Activated CD4-positive, alpha-beta T cell treated with anti-CD3 and anti-CD28 coated beads, Interleukin-2, amount 10 ng/mL, durations not matched to agents 7 days and 5 days (primary cell): ENCODE data around the gene PKIB. TPM values are rescaled to one million over a fixed set of nuclear protein-coding genes. Genes with fewer than 3 reads are reported as not detected.
"Not testable (repeated sequence)": the region's sequence is repeated elsewhere in the genome, so short reads cannot be mapped to it uniquely, and the experiment has no call there.

Experiments
- CTCF ChIA-PET: fragments of 350-600 bp; sonication (Branson Sonifier 250); formaldehyde crosslinking; loops from one replicate; lab custom pipeline; 2021; ENCODE audit warnings: antibody characterized with exemption; lab: Charles Lee
- POLR2A ChIA-PET: fragments of 350-600 bp; sonication (Branson Sonifier 250); formaldehyde crosslinking; loops from one replicate; lab custom pipeline; 2021; ENCODE audit warnings: antibody characterized with exemption; lab: Charles Lee
- DNase-seq: peaks from one replicate; pipeline ENCODE4 v3.0.0-alpha.2; 2020
- H3K27ac Mint-ChIP-seq: one replicate; pipeline ENCODE4 v1.8.0; 2021; ENCODE audit warnings: mild to moderate bottlenecking, moderate library complexity, mixed read lengths
- H3K27me3 Mint-ChIP-seq: one replicate; pipeline ENCODE4 v1.8.0; 2021; ENCODE audit warnings: mixed read lengths
- H3K36me3 Mint-ChIP-seq: one replicate; pipeline ENCODE4 v1.8.0; 2021; ENCODE audit warnings: low read depth, mixed read lengths
- H3K4me1 Mint-ChIP-seq: one replicate; pipeline ENCODE4 v1.8.0; 2021; ENCODE audit warnings: mixed read lengths
- H3K4me3 Mint-ChIP-seq: one replicate; pipeline ENCODE4 v1.8.0; 2021; ENCODE audit warnings: mild to moderate bottlenecking, moderate library complexity, mixed read lengths
- H3K9me3 Mint-ChIP-seq: one replicate; pipeline ENCODE4 v1.8.0; 2021; ENCODE audit warnings: mixed read lengths
- total RNA-seq, 2 experiments: library from RNA; stranded (reverse); gene quantifications; one replicate each; pipeline ENCODE4 v1.2.3, GENCODE V29; 2021

The PKIB gene
- total RNA-seq, 2 experiments from 2014 or later: 1.2 to 1.3 TPM

GRCh38 chr6:122730334-122730733, 120.1 kb downstream of the PKIB start:
- ChIA-PET CTCF (interaction anchor here (1.7 kb wide), 1 partner anchor 10 kb away, joined by 5 read pairs; no protein-coding TSS in a partner anchor), POLR2A (no interaction called here)
- Mint-ChIP-seq H3K4me3 (no peak overlapping the region), H3K4me1 (no peaks in the 10 kb centered on the region), H3K36me3 (no peaks in the 10 kb centered on the region), H3K27me3 (peaks cover 6% of the 10 kb centered on the region), H3K27ac (no peak overlapping the region), H3K9me3 (no peaks in the 10 kb centered on the region)
- DNase-seq: no peak

GRCh38 chr6:122730775-122731386, 120.7 kb downstream of the PKIB start:
- Mint-ChIP-seq H3K27ac (no peak overlapping the region), H3K27me3 (peaks cover 6% of the 10 kb centered on the region), H3K4me3 (no peak overlapping the region), H3K9me3 (no peaks in the 10 kb centered on the region), H3K4me1 (no peaks in the 10 kb centered on the region), H3K36me3 (no peaks in the 10 kb centered on the region)
- POLR2A ChIA-PET: no interaction called here
- DNase-seq: peak; percentile 20
- CTCF ChIA-PET: interaction anchor here (1.7 kb wide), 2 partner anchors 10 to 108 kb away, joined by 5 to 6 read pairs; no protein-coding TSS in a partner anchor

GRCh38 chr6:122733259-122733658, 123.1 kb downstream of the PKIB start:
- ChIA-PET CTCF (no interaction called here), POLR2A (no interaction called here)
- Mint-ChIP-seq H3K9me3 (no peaks in the 10 kb centered on the region), H3K4me1 (no peaks in the 10 kb centered on the region), H3K27ac (no peak overlapping the region), H3K4me3 (no peak overlapping the region), H3K27me3 (peaks cover 6% of the 10 kb centered on the region), H3K36me3 (no peaks in the 10 kb centered on the region)
- no peak for DNase-seq

- H3K9me3 Mint-ChIP-seq: no peaks in the 10 kb centered on the region
- H3K4me1 Mint-ChIP-seq: no peaks in the 10 kb centered on the region
- H3K27ac Mint-ChIP-seq: no peak overlapping the region
- H3K36me3 Mint-ChIP-seq: no peaks in the 10 kb centered on the region
- POLR2A ChIA-PET: no interaction called here
- no peak for DNase-seq
- H3K4me3 Mint-ChIP-seq: no peak overlapping the region
- H3K27me3 Mint-ChIP-seq: peaks cover 6% of the 10 kb centered on the region
- CTCF ChIA-PET: no interaction called here
Observed at GRCh38 chr6:122734529-122735395, 124.6 kb downstream of the PKIB start.

GRCh38 chr6:122735582-122735981, 125.4 kb downstream of the PKIB start:
- ChIA-PET POLR2A (no interaction called here), CTCF (no interaction called here)
- no peak overlapping the region for H3K27ac Mint-ChIP-seq
- H3K36me3 Mint-ChIP-seq: no peaks in the 10 kb centered on the region
- H3K4me1 Mint-ChIP-seq: no peaks in the 10 kb centered on the region
- H3K9me3 Mint-ChIP-seq: no peaks in the 10 kb centered on the region
- H3K27me3 Mint-ChIP-seq: peaks cover 6% of the 10 kb centered on the region
- no peak for DNase-seq
- H3K4me3 Mint-ChIP-seq: no peak overlapping the region

- no peaks in the 10 kb centered on the region for H3K36me3 Mint-ChIP-seq
- H3K9me3 Mint-ChIP-seq: no peaks in the 10 kb centered on the region
- no peak overlapping the region for H3K4me3 Mint-ChIP-seq
- peaks cover 6% of the 10 kb centered on the region for H3K27me3 Mint-ChIP-seq
- H3K4me1 Mint-ChIP-seq: no peaks in the 10 kb centered on the region
- DNase-seq: no peak
- ChIA-PET CTCF (no interaction called here), POLR2A (no interaction called here)
- no peak overlapping the region for H3K27ac Mint-ChIP-seq
Observed at GRCh38 chr6:122736163-122736562, 126.0 kb downstream of the PKIB start.

- no peak for DNase-seq
- H3K27ac Mint-ChIP-seq: no peak overlapping the region
- H3K4me1 Mint-ChIP-seq: no peaks in the 10 kb centered on the region
- CTCF ChIA-PET: no interaction called here
- POLR2A ChIA-PET: no interaction called here
- peaks cover 6% of the 10 kb centered on the region for H3K27me3 Mint-ChIP-seq
- H3K36me3 Mint-ChIP-seq: no peaks in the 10 kb centered on the region
- H3K9me3 Mint-ChIP-seq: no peaks in the 10 kb centered on the region
- H3K4me3 Mint-ChIP-seq: no peak overlapping the region
Observed at GRCh38 chr6:122736616-122737015, 126.4 kb downstream of the PKIB start.

GRCh38 chr6:122740091-122740490, 129.9 kb downstream of the PKIB start:
- no peak overlapping the region for H3K27ac Mint-ChIP-seq
- H3K4me1 Mint-ChIP-seq: no peaks in the 10 kb centered on the region
- H3K27me3 Mint-ChIP-seq: no peaks in the 10 kb centered on the region

GRCh38 chr6:122740936-122741335, 130.7 kb downstream of the PKIB start:
- Mint-ChIP-seq H3K4me1 (no peaks in the 10 kb centered on the region), H3K4me3 (no peak overlapping the region), H3K36me3 (no peaks in the 10 kb centered on the region), H3K27ac (no peak overlapping the region), H3K27me3 (no peaks in the 10 kb centered on the region), H3K9me3 (no peaks in the 10 kb centered on the region)
- ChIA-PET POLR2A (no interaction called here), CTCF (interaction anchor here (1.4 kb wide), 1 partner anchor 10 kb away, joined by 5 read pairs; no protein-coding TSS in a partner anchor)
- DNase-seq: no peak

More at GRCh38 chr6:122740091-122740490, 129.9 kb downstream of the PKIB start:
- DNase-seq: no peak
- H3K36me3 Mint-ChIP-seq: no peaks in the 10 kb centered on the region
- H3K4me3 Mint-ChIP-seq: no peak overlapping the region
- no peaks in the 10 kb centered on the region for H3K9me3 Mint-ChIP-seq
- ChIA-PET POLR2A (no interaction called here), CTCF (interaction anchor here (1.4 kb wide), 1 partner anchor 9 kb away, joined by 5 read pairs; no protein-coding TSS in a partner anchor)

GRCh38 chr6:122744247-122744646, 134.0 kb downstream of the PKIB start:
- H3K9me3 Mint-ChIP-seq, POLR2A ChIA-PET, H3K27me3 Mint-ChIP-seq, H3K4me1 Mint-ChIP-seq, H3K27ac Mint-ChIP-seq, H3K36me3 Mint-ChIP-seq, H3K4me3 Mint-ChIP-seq, DNase-seq: not testable (repeated sequence)
- CTCF ChIA-PET: interaction anchor here (1.2 kb wide), 2 partner anchors 16 to 68 kb away, joined by 3 read pairs; no protein-coding TSS in a partner anchor

- DNase-seq, H3K36me3 Mint-ChIP-seq, H3K4me1 Mint-ChIP-seq, H3K4me3 Mint-ChIP-seq, POLR2A ChIA-PET, H3K9me3 Mint-ChIP-seq, H3K27ac Mint-ChIP-seq, H3K27me3 Mint-ChIP-seq: not testable (repeated sequence)
- CTCF ChIA-PET: interaction anchor here (1.2 kb wide), 1 partner anchor 68 kb away, joined by 3 read pairs; no protein-coding TSS in a partner anchor
Observed at GRCh38 chr6:122744856-122745255, 134.7 kb downstream of the PKIB start.

- CTCF ChIA-PET: no interaction called here
Observed at GRCh38 chr6:122746688-122747087, 136.5 kb downstream of the PKIB start.

GRCh38 chr6:122747573-122747972, 137.4 kb downstream of the PKIB start:
- DNase-seq: no peak
- Mint-ChIP-seq H3K4me1 (peaks cover 23% of the 10 kb centered on the region), H3K9me3 (peaks cover 2% of the 10 kb centered on the region), H3K27ac (no peak overlapping the region), H3K36me3 (no peaks in the 10 kb centered on the region), H3K4me3 (no peak overlapping the region), H3K27me3 (no peaks in the 10 kb centered on the region)
- ChIA-PET POLR2A (no interaction called here), CTCF (no interaction called here)

More at GRCh38 chr6:122746688-122747087, 136.5 kb downstream of the PKIB start:
- Mint-ChIP-seq H3K27me3 (no peaks in the 10 kb centered on the region), H3K4me3 (no peak overlapping the region), H3K4me1 (peaks cover 20% of the 10 kb centered on the region), H3K36me3 (no peaks in the 10 kb centered on the region), H3K27ac (no peak overlapping the region), H3K9me3 (peaks cover 2% of the 10 kb centered on the region)
- no peak for DNase-seq
- POLR2A ChIA-PET: no interaction called here
